Activated T-cell treated with anti-CD3 and anti-CD28 coated beads, Interleukin-2, amount 50 U/mL, for 4 hours (primary cell): ENCODE data around the gene ZNF546. TPM values are rescaled to one million over a fixed set of nuclear protein-coding genes. Genes with fewer than 3 reads are reported as not detected.

Experiments
- ATAC-seq, 2 donors: fragments of 200-7000 bp; cut with Tn5 transposase; one replicate each; pipeline ENCODE4 v1.10.0; 2021
- DNase-seq: peaks from one replicate; pipeline ENCODE4 v3.0.0-alpha.2; 2020
- H3K27me3 Mint-ChIP-seq: one replicate; pipeline ENCODE4 v1.8.0; 2021; ENCODE audit warnings: low read depth, mixed read lengths
- H3K36me3 Mint-ChIP-seq: one replicate; pipeline ENCODE4 v1.8.0; 2022; ENCODE audit warnings: mixed read lengths; ENCODE audit not compliant: insufficient read depth
- H3K4me1 Mint-ChIP-seq: one replicate; pipeline ENCODE4 v1.8.0; 2021; ENCODE audit warnings: low read depth, mixed read lengths
- H3K4me3 Mint-ChIP-seq: one replicate; pipeline ENCODE4 v1.8.0; 2021; ENCODE audit warnings: mild to moderate bottlenecking, moderate library complexity, mixed read lengths
- H3K9me3 Mint-ChIP-seq: one replicate; pipeline ENCODE4 v1.8.0; 2021; ENCODE audit warnings: mixed read lengths
- total RNA-seq, 3 donors: library from RNA; stranded (reverse); gene quantifications; one replicate each; pipeline ENCODE4 v1.2.1, GENCODE V29; 2021

The ZNF546 gene
- total RNA-seq, 3 donors from 2014 or later, result 2.2 to 2.8 (median 2.6) TPM

- Mint-ChIP-seq H3K36me3 (peaks cover 25% of the 10 kb centered on the region), H3K27me3 (no peaks in the 10 kb centered on the region), H3K9me3 (no peaks in the 10 kb centered on the region), H3K4me3 (peak overlapping the region; percentile 98), H3K4me1 (peaks cover 41% of the 10 kb centered on the region)
- DNase-seq (no peak), ATAC-seq (peak; percentile 33 to 37)
Observed at GRCh38 chr19:39970425-39970674, 26.5 kb upstream of the ZNF546 start.

GRCh38 chr19:39970675-39971379, 26.0 kb upstream of the ZNF546 start, which contains the start of gene PSMC4:
PSMC4 (plus strand) TSS chr19:39971165; CDS start chr19:39971203, 38 bp downstream.
- H3K4me1 Mint-ChIP-seq, result peaks cover 41% of the 10 kb centered on the region

GRCh38 chr19:39971380-39972035, 25.4 kb upstream of the ZNF546 start:
- ATAC-seq (peak in 1 of 2 donors; percentile 1), DNase-seq (no peak)
- Mint-ChIP-seq H3K4me1 (peaks cover 41% of the 10 kb centered on the region), H3K9me3 (no peaks in the 10 kb centered on the region), H3K27me3 (no peaks in the 10 kb centered on the region), H3K4me3 (peak overlapping the region; percentile 98), H3K36me3 (peaks cover 30% of the 10 kb centered on the region)

More at GRCh38 chr19:39970675-39971379, 26.0 kb upstream of the ZNF546 start, which contains the start of gene PSMC4:
- ATAC-seq, result peak; percentile 96
- Mint-ChIP-seq H3K27me3 (no peaks in the 10 kb centered on the region), H3K4me3 (peak within 1 kb of the TSS; percentile 98), H3K9me3 (no peaks in the 10 kb centered on the region), H3K36me3 (peaks cover 29% of the 10 kb centered on the region)
- DNase-seq, result peak; percentile 97

GRCh38 chr19:39974377-39975155, 22.3 kb upstream of the ZNF546 start:
- DNase-seq, result no peak
- Mint-ChIP-seq H3K36me3 (peaks cover 44% of the 10 kb centered on the region), H3K4me3 (no peak overlapping the region), H3K27me3 (no peaks in the 10 kb centered on the region), H3K9me3 (no peaks in the 10 kb centered on the region), H3K4me1 (peaks cover 27% of the 10 kb centered on the region)
- no peak for ATAC-seq

GRCh38 chr19:39982883-39983282, 14.0 kb upstream of the ZNF546 start:
- Mint-ChIP-seq H3K4me1 (no peaks in the 10 kb centered on the region), H3K9me3 (peaks cover 37% of the 10 kb centered on the region), H3K4me3 (no peak overlapping the region), H3K36me3 (peaks cover 55% of the 10 kb centered on the region), H3K27me3 (no peaks in the 10 kb centered on the region)
- no peak for ATAC-seq
- DNase-seq, result no peak

GRCh38 chr19:39983695-39984300, 13.1 kb upstream of the ZNF546 start:
- DNase-seq, result no peak
- ATAC-seq, result no peak
- H3K4me1 Mint-ChIP-seq, result peaks cover under 1% of the 10 kb centered on the region
- no peak overlapping the region for H3K4me3 Mint-ChIP-seq
- H3K36me3 Mint-ChIP-seq, result peaks cover 49% of the 10 kb centered on the region
- peaks cover 37% of the 10 kb centered on the region for H3K9me3 Mint-ChIP-seq
- no peaks in the 10 kb centered on the region for H3K27me3 Mint-ChIP-seq

GRCh38 chr19:39986643-39987042, 10.2 kb upstream of the ZNF546 start:
- ATAC-seq (no peak), DNase-seq (no peak)
- H3K27me3 Mint-ChIP-seq, result no peaks in the 10 kb centered on the region
- H3K9me3 Mint-ChIP-seq, result peaks cover 37% of the 10 kb centered on the region
- peaks cover 18% of the 10 kb centered on the region for H3K4me1 Mint-ChIP-seq
- peaks cover 39% of the 10 kb centered on the region for H3K36me3 Mint-ChIP-seq
- no peak overlapping the region for H3K4me3 Mint-ChIP-seq

- peaks cover 39% of the 10 kb centered on the region for H3K36me3 Mint-ChIP-seq
- no peaks in the 10 kb centered on the region for H3K27me3 Mint-ChIP-seq
- H3K4me3 Mint-ChIP-seq, result no peak overlapping the region
- DNase-seq (no peak), ATAC-seq (no peak)
- peaks cover 20% of the 10 kb centered on the region for H3K4me1 Mint-ChIP-seq
- peaks cover 37% of the 10 kb centered on the region for H3K9me3 Mint-ChIP-seq
Observed at GRCh38 chr19:39987167-39987566, 9.7 kb upstream of the ZNF546 start.

- Mint-ChIP-seq H3K36me3 (peaks cover 36% of the 10 kb centered on the region), H3K27me3 (no peaks in the 10 kb centered on the region), H3K4me3 (no peak overlapping the region), H3K9me3 (peaks cover 37% of the 10 kb centered on the region), H3K4me1 (peaks cover 23% of the 10 kb centered on the region)
- ATAC-seq, result no peak
- DNase-seq, result no peak
Observed at GRCh38 chr19:39987596-39987995, 9.3 kb upstream of the ZNF546 start.

GRCh38 chr19:39993605-39994004, 3.3 kb upstream of the ZNF546 start:
- ATAC-seq, result no peak
- Mint-ChIP-seq H3K4me1 (peaks cover 65% of the 10 kb centered on the region), H3K4me3 (no peak overlapping the region), H3K36me3 (peaks cover 18% of the 10 kb centered on the region), H3K27me3 (no peaks in the 10 kb centered on the region), H3K9me3 (peaks cover 4% of the 10 kb centered on the region)
- no peak for DNase-seq

- Mint-ChIP-seq H3K9me3 (peaks cover 4% of the 10 kb centered on the region), H3K27me3 (no peaks in the 10 kb centered on the region), H3K4me1 (peaks cover 62% of the 10 kb centered on the region), H3K4me3 (peak overlapping the region; percentile 14), H3K36me3 (peaks cover 16% of the 10 kb centered on the region)
- DNase-seq (no peak), ATAC-seq (no peak)
Observed at GRCh38 chr19:39994361-39994760, 2.5 kb upstream of the ZNF546 start.

GRCh38 chr19:39995794-39996193, 1.1 kb upstream of the ZNF546 start:
- peaks cover 9% of the 10 kb centered on the region for H3K36me3 Mint-ChIP-seq
- ATAC-seq (no peak), DNase-seq (no peak)
- peak overlapping the region; percentile 93 for H3K4me3 Mint-ChIP-seq
- H3K9me3 Mint-ChIP-seq, result peaks cover 4% of the 10 kb centered on the region
- no peaks in the 10 kb centered on the region for H3K27me3 Mint-ChIP-seq
- peaks cover 52% of the 10 kb centered on the region for H3K4me1 Mint-ChIP-seq

GRCh38 chr19:39996218-39996810, 546 bp upstream of the ZNF546 start:
- ATAC-seq, result peak; percentile 45 to 54

More at GRCh38 chr19:39996218-39996810, 546 bp upstream of the ZNF546 start:
- no peak for DNase-seq
- H3K4me3 Mint-ChIP-seq, result peak overlapping the region; percentile 93
- peaks cover 4% of the 10 kb centered on the region for H3K9me3 Mint-ChIP-seq
- peaks cover 47% of the 10 kb centered on the region for H3K4me1 Mint-ChIP-seq
- peaks cover 9% of the 10 kb centered on the region for H3K36me3 Mint-ChIP-seq
- no peaks in the 10 kb centered on the region for H3K27me3 Mint-ChIP-seq
